ENCODE results near the gene DLG2. TPM values are rescaled to one million over a fixed set of nuclear protein-coding genes. Genes with fewer than 3 reads are reported as not detected.

DLG2 gene
- total and polyA plus RNA-seq, 9 donors, result 2.5 to 20.7 (median 12.0) TPM

DNA sequence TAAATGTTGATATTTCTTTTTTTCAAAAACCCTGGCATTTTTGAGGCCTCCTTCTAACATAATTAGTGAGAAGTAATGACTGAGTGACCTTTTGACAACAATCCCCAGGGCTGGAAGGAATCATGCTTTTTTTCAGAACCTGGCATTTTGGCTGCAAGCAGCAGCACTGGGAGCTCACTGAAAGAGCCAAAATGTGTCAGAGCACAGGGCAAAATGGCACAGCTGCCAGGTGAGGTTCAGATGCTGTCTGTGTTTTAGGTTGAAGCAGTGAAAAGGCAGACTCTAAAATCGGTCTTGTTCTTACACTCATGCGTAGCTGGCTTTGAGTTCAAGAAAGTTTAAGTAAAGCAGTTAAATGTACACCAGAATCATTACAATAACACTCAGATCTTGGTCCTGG lies 1063.8 kb downstream of the DLG2 start:
- Histone ChIP-seq H3K27me3 (no peaks in the 10 kb centered on the region), H3K36me3 (no peaks in the 10 kb centered on the region), H3K9me3 (no peaks in the 10 kb centered on the region), H3K27ac (no peak overlapping the region), H3K4me1 (ENCODE audit: insufficient read depth) (no peaks in the 10 kb centered on the region), H3K4me3 (no peak overlapping the region)
- no peak for DNase-seq
- WGBS, 3 donors, result 85 to 91% (median 91%) methylated on average over 2 of the region's 2 CpGs
- TF ChIP-seq, protein P1, sequence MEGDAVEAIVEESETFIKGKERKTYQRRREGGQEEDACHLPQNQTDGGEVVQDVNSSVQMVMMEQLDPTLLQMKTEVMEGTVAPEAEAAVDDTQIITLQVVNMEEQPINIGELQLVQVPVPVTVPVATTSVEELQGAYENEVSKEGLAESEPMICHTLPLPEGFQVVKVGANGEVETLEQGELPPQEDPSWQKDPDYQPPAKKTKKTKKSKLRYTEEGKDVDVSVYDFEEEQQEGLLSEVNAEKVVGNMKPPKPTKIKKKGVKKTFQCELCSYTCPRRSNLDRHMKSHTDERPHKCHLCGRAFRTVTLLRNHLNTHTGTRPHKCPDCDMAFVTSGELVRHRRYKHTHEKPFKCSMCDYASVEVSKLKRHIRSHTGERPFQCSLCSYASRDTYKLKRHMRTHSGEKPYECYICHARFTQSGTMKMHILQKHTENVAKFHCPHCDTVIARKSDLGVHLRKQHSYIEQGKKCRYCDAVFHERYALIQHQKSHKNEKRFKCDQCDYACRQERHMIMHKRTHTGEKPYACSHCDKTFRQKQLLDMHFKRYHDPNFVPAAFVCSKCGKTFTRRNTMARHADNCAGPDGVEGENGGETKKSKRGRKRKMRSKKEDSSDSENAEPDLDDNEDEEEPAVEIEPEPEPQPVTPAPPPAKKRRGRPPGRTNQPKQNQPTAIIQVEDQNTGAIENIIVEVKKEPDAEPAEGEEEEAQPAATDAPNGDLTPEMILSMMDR (IDR thresholded peaks at IDR 0.05), result no peak
- TF ChIP-seq EP300 (IDR thresholded peaks at IDR 0.05) (no peak), POLR2A (IDR thresholded peaks at IDR 0.05) (no peak)
- intact Hi-C loops (cut with DNase I), result no loop called here

DNA sequence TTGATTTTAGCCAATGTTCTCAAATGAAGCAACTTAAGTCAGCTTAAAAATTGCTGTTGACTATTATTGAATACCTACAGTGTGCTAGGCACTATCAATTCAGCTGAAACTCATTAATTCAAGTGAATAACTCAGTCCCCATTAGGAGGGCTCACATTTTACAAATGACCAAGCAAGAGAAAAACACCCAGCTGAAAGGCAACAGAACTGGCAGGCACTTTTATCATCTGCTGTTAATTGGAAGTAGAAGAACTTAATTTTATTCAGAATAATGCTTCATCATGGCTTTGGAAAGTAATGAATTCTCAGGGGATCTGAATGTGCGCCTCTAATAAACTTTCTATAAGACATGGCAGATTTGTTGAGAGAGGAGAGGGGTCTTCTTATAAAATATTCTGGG lies 1066.9 kb downstream of the DLG2 start:
- H3K4me3 ChIP-seq, result no peak overlapping the region
- no peaks in the 10 kb centered on the region for H3K27me3 ChIP-seq
- H3K9me3 ChIP-seq, result no peaks in the 10 kb centered on the region
- 95 to 100% (median 100%) methylated on average over 1 of the region's 1 CpG for WGBS, 3 donors
- intact Hi-C loops (cut with DNase I), result no loop called here
- DNase-seq, result no peak
- H3K4me1 ChIP-seq (ENCODE audit: insufficient read depth), result no peaks in the 10 kb centered on the region
- TF ChIP-seq EP300 (IDR thresholded peaks at IDR 0.05), result no peak
- TF ChIP-seq, protein P1 (IDR thresholded peaks at IDR 0.05), result no peak
- TF ChIP-seq POLR2A (IDR thresholded peaks at IDR 0.05), result no peak
- H3K27ac ChIP-seq, result no peak overlapping the region
- no peaks in the 10 kb centered on the region for H3K36me3 ChIP-seq

DNA sequence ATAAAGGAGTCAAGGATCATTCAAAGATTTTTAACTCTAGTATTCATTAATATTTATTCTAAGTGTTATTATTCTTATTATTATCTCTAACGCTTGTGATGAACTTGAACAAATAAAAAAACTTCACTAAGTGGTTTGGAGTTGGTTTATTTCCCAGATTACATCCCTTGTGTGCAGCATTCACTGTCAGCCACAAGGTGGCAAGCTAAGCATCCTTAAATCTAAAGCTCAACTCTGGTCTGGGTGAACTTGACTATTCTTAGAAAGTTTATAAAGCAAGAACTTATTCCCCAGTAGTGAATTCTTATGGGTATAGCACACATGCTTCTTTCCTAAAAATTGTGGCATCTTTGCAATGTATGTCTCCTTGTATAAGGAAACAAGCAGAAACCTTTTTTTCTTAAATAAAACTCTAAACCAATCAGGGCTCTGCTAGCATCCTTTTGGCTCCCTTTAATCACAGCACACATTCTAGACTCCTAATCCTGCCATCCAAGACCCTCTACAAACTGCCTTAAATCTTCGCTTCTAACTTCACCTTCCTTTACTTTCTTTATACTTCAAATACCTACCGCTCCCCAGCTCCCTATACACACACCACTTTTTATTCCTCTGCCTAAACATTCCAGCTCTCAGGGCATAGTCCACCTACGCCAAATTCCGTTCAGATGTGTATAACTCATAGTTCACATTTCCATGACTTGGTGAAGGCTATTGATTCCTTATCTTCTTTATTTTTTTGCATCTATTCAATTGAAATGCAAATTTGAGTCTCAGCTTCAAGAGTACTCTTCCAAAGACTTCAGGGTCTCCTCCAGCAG lies 1068.8 kb downstream of the DLG2 start:
- peak in 1 of 5 donors; percentile 22 for DNase-seq
- H3K4me3 ChIP-seq, result no peak overlapping the region
- TF ChIP-seq EP300 (IDR thresholded peaks at IDR 0.05), result no peak
- TF ChIP-seq, protein P1 (IDR thresholded peaks at IDR 0.05), result peak in 2 of 3 donors; percentile 28 to 43
- TF ChIP-seq POLR2A (IDR thresholded peaks at IDR 0.05), result no peak
- no peaks in the 10 kb centered on the region for H3K9me3 ChIP-seq
- intact Hi-C loops (cut with DNase I), result no loop called here
- no peak overlapping the region for H3K27ac ChIP-seq
- WGBS, 3 donors, result 60 to 65% (median 61%) methylated on average over 5 of the region's 5 CpGs
- H3K36me3 ChIP-seq, result no peaks in the 10 kb centered on the region
- no peaks in the 10 kb centered on the region for H3K4me1 ChIP-seq (ENCODE audit: insufficient read depth)
- no peaks in the 10 kb centered on the region for H3K27me3 ChIP-seq

DNA sequence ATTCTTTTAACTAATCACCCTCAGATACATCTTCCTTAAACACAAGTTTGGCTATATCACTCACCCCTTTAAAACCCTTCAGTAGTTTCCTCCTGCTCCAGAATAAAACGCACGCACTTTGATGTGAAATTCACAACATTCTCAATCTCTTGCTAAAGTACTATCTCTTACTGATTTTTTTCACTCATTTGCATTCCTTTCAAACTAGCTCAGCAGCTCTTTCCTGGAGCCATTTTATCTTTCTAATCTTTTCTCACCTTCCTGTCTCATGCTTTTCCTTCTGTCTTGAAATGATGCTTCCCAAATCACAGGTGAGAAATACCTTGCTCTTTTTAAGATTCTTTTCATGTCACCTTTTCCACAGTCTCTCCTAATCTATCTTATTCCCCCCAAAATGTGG lies 1074.4 kb downstream of the DLG2 start:
- DNase-seq, result no peak
- Histone ChIP-seq H3K4me3 (no peak overlapping the region), H3K4me1 (ENCODE audit: insufficient read depth) (no peaks in the 10 kb centered on the region), H3K36me3 (no peaks in the 10 kb centered on the region), H3K9me3 (no peaks in the 10 kb centered on the region), H3K27ac (no peak overlapping the region), H3K27me3 (no peaks in the 10 kb centered on the region)
- WGBS, 3 donors, result 55 to 77% (median 66%) methylated on average over 2 of the region's 2 CpGs
- TF ChIP-seq POLR2A (IDR thresholded peaks at IDR 0.05), result no peak
- intact Hi-C loops (cut with DNase I), result no loop called here

DNA sequence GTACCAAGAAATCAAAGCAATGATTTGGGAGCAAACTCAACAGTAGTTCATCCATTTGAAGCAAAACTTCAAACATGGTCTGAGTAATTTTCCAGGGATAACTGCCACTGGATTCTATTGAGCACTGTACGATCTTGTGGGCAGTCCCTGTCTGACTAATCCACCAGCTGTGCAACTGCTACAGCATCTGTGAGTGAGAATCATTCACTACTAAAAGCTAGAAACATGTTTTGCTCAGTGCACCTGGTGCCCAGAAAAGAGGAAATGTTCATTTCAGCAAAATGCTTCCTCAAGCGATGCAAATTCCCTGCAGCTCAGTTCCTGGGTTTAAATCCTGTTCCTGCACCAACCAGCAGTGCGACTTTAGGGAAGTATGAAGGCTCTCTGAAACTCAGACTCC lies 1077.9 kb downstream of the DLG2 start:
- 65 to 69% (median 66%) methylated on average over 3 of the region's 3 CpGs for WGBS, 3 donors
- intact Hi-C loops (cut with DNase I), result no loop called here
- H3K4me3 ChIP-seq, result no peak overlapping the region
- TF ChIP-seq EP300 (IDR thresholded peaks at IDR 0.05) (no peak), POLR2A (IDR thresholded peaks at IDR 0.05) (no peak)
- TF ChIP-seq, protein P1 (IDR thresholded peaks at IDR 0.05), result no peak
- H3K36me3 ChIP-seq, result no peaks in the 10 kb centered on the region
- H3K4me1 ChIP-seq (ENCODE audit: insufficient read depth), result no peaks in the 10 kb centered on the region
- no peak overlapping the region for H3K27ac ChIP-seq
- DNase-seq, result no peak
- no peaks in the 10 kb centered on the region for H3K27me3 ChIP-seq
- H3K9me3 ChIP-seq, result no peaks in the 10 kb centered on the region

All from ovary (tissue), 9 donors.